RWPE2 (cell line): ENCODE measurements around the gene ADRB1.
A peak's percentile ranks its signal among the peaks of the same experiment; 100 is the strongest.

ENCODE experiments used
- ATAC-seq: fragments of 200-7000 bp; cut with Tn5 transposase; 3 replicates; pipeline ENCODE4 v1.9.1; 2021; ENCODE audit warnings: low read depth
- DNase-seq: peaks from one replicate; pipeline ENCODE4 v3.0.0-alpha.2; 2020; ENCODE audit warnings: low spot score
- H3K27ac ChIP-seq: fragments of 450-650 bp; 2 replicates; pipeline ENCODE4 v1.5.1; 2017; ENCODE audit warnings: mild to moderate bottlenecking; ENCODE audit not compliant: poor library complexity, severe bottlenecking
- H3K27me3 ChIP-seq: fragments of 250-450 bp; sonication (Bioruptor Pico); 2 replicates; pipeline ENCODE4 v1.5.1; 2021; ENCODE audit warnings: mild to moderate bottlenecking, moderate library complexity; ENCODE audit not compliant: insufficient read depth, poor library complexity, severe bottlenecking
- H3K36me3 ChIP-seq: fragments of 250-450 bp; sonication (Bioruptor Pico); 2 replicates; pipeline ENCODE4 v1.5.1; 2020; ENCODE audit warnings: low read depth, mild to moderate bottlenecking, moderate library complexity
- H3K4me1 ChIP-seq: fragments of 250-450 bp; sonication (Bioruptor Pico); 2 replicates; pipeline ENCODE4 v1.5.1; 2021; ENCODE audit warnings: mild to moderate bottlenecking, moderate library complexity; ENCODE audit not compliant: insufficient read depth, poor library complexity, severe bottlenecking
- H3K4me3 ChIP-seq: fragments of 250-450 bp; sonication (Bioruptor Pico); 2 replicates; pipeline ENCODE4 v1.5.1; 2021; ENCODE audit warnings: mild to moderate bottlenecking, moderate library complexity; ENCODE audit not compliant: severe bottlenecking
- H3K9me3 ChIP-seq: fragments of 250-450 bp; sonication (Bioruptor Pico); 2 replicates; pipeline ENCODE4 v1.5.1; 2021; ENCODE audit warnings: mild to moderate bottlenecking, moderate library complexity; ENCODE audit not compliant: severe bottlenecking
- TF ChIP-seq, protein P1 (sequence below): fragments of 450-650 bp; IDR thresholded peaks from one replicate; pipeline ENCODE4 v1.5.1; 2017; ENCODE audit warnings: mild to moderate bottlenecking, moderate library complexity; ENCODE audit not compliant: poor library complexity, severe bottlenecking

The ADRB1 gene

DNA sequence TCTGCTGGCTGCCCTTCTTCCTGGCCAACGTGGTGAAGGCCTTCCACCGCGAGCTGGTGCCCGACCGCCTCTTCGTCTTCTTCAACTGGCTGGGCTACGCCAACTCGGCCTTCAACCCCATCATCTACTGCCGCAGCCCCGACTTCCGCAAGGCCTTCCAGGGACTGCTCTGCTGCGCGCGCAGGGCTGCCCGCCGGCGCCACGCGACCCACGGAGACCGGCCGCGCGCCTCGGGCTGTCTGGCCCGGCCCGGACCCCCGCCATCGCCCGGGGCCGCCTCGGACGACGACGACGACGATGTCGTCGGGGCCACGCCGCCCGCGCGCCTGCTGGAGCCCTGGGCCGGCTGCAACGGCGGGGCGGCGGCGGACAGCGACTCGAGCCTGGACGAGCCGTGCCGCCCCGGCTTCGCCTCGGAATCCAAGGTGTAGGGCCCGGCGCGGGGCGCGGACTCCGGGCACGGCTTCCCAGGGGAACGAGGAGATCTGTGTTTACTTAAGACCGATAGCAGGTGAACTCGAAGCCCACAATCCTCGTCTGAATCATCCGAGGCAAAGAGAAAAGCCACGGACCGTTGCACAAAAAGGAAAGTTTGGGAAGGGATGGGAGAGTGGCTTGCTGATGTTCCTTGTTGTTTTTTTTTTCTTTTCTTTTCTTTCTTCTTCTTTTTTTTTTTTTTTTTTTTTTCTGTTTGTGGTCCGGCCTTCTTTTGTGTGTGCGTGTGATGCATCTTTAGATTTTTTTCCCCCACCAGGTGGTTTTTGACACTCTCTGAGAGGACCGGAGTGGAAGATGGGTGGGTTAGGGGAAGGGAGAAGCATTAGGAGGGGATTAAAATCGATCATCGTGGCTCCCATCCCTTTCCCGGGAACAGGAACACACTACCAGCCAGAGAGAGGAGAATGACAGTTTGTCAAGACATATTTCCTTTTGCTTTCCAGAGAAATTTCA, 1.7 kb downstream of the ADRB1 start:
- no peaks in the 10 kb centered on the region for H3K36me3 ChIP-seq
- TF ChIP-seq, protein P1, sequence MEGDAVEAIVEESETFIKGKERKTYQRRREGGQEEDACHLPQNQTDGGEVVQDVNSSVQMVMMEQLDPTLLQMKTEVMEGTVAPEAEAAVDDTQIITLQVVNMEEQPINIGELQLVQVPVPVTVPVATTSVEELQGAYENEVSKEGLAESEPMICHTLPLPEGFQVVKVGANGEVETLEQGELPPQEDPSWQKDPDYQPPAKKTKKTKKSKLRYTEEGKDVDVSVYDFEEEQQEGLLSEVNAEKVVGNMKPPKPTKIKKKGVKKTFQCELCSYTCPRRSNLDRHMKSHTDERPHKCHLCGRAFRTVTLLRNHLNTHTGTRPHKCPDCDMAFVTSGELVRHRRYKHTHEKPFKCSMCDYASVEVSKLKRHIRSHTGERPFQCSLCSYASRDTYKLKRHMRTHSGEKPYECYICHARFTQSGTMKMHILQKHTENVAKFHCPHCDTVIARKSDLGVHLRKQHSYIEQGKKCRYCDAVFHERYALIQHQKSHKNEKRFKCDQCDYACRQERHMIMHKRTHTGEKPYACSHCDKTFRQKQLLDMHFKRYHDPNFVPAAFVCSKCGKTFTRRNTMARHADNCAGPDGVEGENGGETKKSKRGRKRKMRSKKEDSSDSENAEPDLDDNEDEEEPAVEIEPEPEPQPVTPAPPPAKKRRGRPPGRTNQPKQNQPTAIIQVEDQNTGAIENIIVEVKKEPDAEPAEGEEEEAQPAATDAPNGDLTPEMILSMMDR: no peak
- no peak overlapping the region for H3K27ac ChIP-seq
- H3K9me3 ChIP-seq: no peaks in the 10 kb centered on the region
- H3K27me3 ChIP-seq: peaks cover 5% of the 10 kb centered on the region
- DNase-seq (no peak), ATAC-seq (no peak)
- H3K4me3 ChIP-seq: peak overlapping the region; percentile 25
- H3K4me1 ChIP-seq: peaks cover 4% of the 10 kb centered on the region

DNA sequence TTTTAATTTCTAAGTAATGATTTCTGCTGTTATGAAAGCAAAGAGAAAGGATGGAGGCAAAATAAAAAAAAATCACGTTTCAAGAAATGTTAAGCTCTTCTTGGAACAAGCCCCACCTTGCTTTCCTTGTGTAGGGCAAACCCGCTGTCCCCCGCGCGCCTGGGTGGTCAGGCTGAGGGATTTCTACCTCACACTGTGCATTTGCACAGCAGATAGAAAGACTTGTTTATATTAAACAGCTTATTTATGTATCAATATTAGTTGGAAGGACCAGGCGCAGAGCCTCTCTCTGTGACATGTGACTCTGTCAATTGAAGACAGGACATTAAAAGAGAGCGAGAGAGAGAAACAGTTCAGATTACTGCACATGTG, 2.4 kb downstream of the ADRB1 start:
- no peak overlapping the region for H3K4me3 ChIP-seq
- peaks cover 5% of the 10 kb centered on the region for H3K27me3 ChIP-seq
- DNase-seq (no peak), ATAC-seq (no peak)
- H3K36me3 ChIP-seq: no peaks in the 10 kb centered on the region
- TF ChIP-seq, protein P1: no peak
- no peak overlapping the region for H3K27ac ChIP-seq
- H3K9me3 ChIP-seq: no peaks in the 10 kb centered on the region
- peaks cover 4% of the 10 kb centered on the region for H3K4me1 ChIP-seq

DNA sequence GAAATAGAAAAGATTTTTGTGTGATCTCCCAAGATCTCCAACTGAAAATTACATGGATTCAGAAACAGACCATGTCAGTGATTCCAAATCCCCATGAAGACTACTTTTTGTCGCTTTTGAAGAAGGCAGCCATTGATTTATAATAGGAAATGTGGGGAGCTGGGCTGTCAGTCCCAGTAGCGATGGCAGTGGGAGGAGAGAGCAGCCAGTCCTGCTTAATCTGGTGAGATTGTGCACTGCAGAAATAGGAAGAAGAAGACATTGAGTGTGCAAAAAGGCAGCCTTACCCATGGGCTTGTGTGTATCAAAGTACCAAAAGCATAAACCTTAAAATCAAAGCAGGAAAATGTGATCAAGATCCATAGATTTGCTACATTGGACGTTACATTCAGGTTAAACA, 4.8 kb downstream of the ADRB1 start:
- Histone ChIP-seq H3K9me3 (no peaks in the 10 kb centered on the region), H3K27me3 (peaks cover 5% of the 10 kb centered on the region), H3K4me1 (no peaks in the 10 kb centered on the region), H3K27ac (no peak overlapping the region), H3K36me3 (no peaks in the 10 kb centered on the region), H3K4me3 (no peak overlapping the region)
- TF ChIP-seq, protein P1: no peak
- no peak for ATAC-seq
- DNase-seq: no peak

DNA sequence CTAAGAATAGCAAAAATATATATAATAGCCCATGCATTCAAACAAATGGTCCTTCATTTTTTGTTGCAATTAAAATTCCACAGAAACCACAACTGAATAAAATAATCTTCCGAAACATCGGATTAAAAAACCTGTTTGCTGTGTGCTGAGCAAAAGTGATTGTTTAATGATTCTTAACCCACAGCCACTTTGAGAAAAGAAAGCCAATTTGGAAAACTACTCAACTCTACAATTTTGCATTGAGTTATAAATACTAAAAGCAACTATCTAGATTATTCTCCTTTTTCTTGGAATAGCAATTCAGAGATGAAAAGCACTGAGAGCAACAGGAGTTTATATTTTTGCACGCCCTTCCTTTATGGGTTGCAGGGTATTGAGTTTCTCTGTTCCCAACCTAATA, 8.0 kb downstream of the ADRB1 start:
- DNase-seq (no peak), ATAC-seq (no peak)
- Histone ChIP-seq H3K9me3 (no peaks in the 10 kb centered on the region), H3K4me1 (no peaks in the 10 kb centered on the region), H3K4me3 (no peak overlapping the region), H3K36me3 (no peaks in the 10 kb centered on the region), H3K27ac (no peak overlapping the region), H3K27me3 (no peaks in the 10 kb centered on the region)
- TF ChIP-seq, protein P1: no peak

DNA sequence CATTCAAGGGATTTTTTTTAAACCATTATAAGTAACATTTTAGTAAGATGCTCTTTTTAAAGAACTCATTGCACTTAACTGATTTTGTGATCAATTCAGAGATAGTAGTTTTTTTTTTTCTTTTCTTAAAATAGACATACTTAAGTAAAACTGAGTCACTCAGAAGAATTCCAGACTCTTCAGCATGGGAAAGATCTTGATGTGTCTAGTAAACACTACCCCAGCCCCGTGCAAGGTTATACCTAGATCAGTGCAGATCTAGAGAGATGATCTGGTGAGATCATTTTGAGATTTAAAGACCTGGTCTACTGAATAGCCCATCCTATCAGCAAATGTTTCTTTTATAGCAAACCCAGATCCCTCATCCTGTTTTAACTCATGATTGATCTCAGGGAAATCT, 8.6 kb downstream of the ADRB1 start:
- ATAC-seq (no peak), DNase-seq (no peak)
- TF ChIP-seq, protein P1: no peak
- Histone ChIP-seq H3K27ac (no peak overlapping the region), H3K9me3 (no peaks in the 10 kb centered on the region), H3K36me3 (no peaks in the 10 kb centered on the region), H3K27me3 (no peaks in the 10 kb centered on the region), H3K4me1 (no peaks in the 10 kb centered on the region), H3K4me3 (no peak overlapping the region)
